HT1080 (cell line): ENCODE measurements around the gene METTL5. TPM values are rescaled to one million over a fixed set of nuclear protein-coding genes. Genes with fewer than 3 reads are reported as not detected.

Experiments
- DNase-seq: peaks from one replicate; pipeline ENCODE4 v3.0.0-alpha.2; 2015; ENCODE audit warnings: low read depth
- total RNA-seq: library from RNA; depleted of rRNA; stranded (reverse); fragments of >200 nt; shearing (Covaris generic); gene quantifications from 2 replicates; pipeline ENCODE4 v1.2.3, GENCODE V29; 2014; rRNA removed

Gene METTL5
- total RNA-seq, 1 experiment from 2014 or later = 110 TPM

GRCh38 chr2:169782513-169782912 is 42.2 kb downstream of the METTL5 start:
- DNase-seq = no peak

- DNase-seq = no peak
Measured at GRCh38 chr2:169781249-169782013, 43.3 kb downstream of the METTL5 start.

GRCh38 chr2:169778446-169778845 is 46.3 kb downstream of the METTL5 start:
- DNase-seq = no peak

- DNase-seq = no peak
Measured at GRCh38 chr2:169776252-169776761, 48.4 kb downstream of the METTL5 start.

GRCh38 chr2:169775765-169776164 is 48.9 kb downstream of the METTL5 start:
- DNase-seq = no peak

DNA sequence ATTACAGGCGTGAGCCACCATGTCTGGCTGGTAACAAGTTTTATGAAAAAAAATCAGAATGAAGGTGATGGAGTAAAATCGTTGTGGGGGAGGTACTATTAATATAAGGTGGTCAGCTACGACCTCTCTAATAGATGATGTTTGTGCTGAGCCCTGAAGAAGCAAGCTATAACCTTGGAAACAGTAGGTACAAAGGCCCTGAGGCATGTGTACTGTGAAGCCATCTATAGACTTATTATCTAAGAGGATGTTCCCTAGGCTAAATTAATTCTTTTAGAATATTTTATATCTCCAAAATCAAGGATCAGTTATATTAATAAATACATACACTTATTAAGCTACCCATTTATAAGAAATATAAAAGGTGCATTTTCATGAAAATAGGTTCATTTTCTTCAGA is 49.4 kb downstream of the METTL5 start:
- DNase-seq = no peak

- no peak for DNase-seq
Measured at GRCh38 chr2:169772651-169773050, 52.1 kb downstream of the METTL5 start.

GRCh38 chr2:169771612-169772011 is 53.1 kb downstream of the METTL5 start:
- DNase-seq = no peak

- DNase-seq = no peak
Measured at GRCh38 chr2:169771021-169771420, 53.7 kb downstream of the METTL5 start.

GRCh38 chr2:169768262-169768995 is 56.3 kb downstream of the METTL5 start:
- DNase-seq = no peak

DNA sequence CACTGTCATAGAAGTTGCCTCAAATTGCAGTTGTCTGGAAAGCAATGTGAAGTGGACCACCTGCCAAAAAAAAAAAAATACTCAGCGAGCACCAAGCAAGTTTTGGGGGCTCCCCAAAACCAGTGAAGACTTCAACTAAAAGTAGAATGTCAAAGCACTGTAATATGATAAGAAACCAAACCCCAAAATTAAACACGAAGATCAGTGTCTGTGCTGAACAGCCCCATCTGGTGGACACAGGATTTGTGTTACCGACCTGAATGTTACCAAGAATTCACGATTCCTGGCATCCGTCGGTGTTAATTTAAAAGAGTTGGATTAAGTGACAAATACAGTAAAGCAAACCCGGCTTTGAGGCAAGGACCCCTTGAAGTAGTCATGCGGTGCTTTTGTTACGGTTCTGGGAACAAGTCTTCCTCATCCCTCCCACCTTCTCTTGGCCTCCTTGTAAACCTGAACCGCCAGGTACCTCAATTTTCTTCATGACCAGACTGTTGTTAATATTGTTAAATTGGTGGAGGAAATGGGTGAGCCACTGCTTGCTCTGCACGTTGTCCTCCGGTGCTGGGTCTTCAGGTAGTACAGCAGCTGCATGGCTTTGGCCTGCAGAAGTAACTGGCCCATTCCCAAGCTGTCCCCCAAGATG is 57.3 kb downstream of the METTL5 start:
- peak; percentile 27 for DNase-seq

- DNase-seq = peak; percentile 32
Measured at GRCh38 chr2:169765523-169765922, 59.2 kb downstream of the METTL5 start.

DNA sequence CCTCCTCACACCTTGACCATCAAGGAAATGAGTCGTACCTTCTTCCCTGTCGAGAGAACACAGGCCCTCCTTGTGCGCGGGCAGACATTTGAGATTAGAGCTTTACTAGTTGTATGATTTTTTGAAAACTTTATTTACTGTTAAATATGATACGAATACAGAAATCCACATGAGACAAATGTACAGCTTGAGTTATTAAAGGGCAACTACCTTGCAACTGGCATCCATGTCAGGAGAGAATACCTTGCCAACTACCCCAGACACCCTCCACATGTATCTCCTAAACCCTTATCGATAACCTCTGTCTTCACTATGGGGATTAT is 62.8 kb downstream of the METTL5 start:
- no peak for DNase-seq

Other genes starting within 250 kb of the METTL5 start
- 18.2 and 24.0 TPM in 2 replicates for gene PPIG, start 240.6 kb downstream of the METTL5 start, total RNA-seq
- not detected in 2 replicates for gene CFAP210, start 130.5 kb downstream of the METTL5 start, total RNA-seq
- 1.9 and 5.8 TPM in 2 replicates for gene PHOSPHO2, start 130.4 kb downstream of the METTL5 start, total RNA-seq
- 23.6 and 28.1 TPM in 2 replicates for gene KLHL23, start 91.1 kb downstream of the METTL5 start, total RNA-seq
- gene SSB, start 26.0 kb downstream of the METTL5 start, total RNA-seq = 144 and 174 TPM in 2 replicates
- gene UBR3, start 2.5 kb upstream of the METTL5 start, total RNA-seq = 11.3 and 14.0 TPM in 2 replicates